NB4 (cell line): ENCODE data around the gene ZNF747.

Source experiments
- CTCF ChIP-seq: IDR thresholded peaks from one replicate; pipeline ENCODE4 v1.5.1; 2012; ENCODE audit warnings: low read depth, low read length
- MAX ChIP-seq: IDR thresholded peaks from 2 replicates; pipeline ENCODE4 v1.6.1; 2011; ENCODE audit warnings: low read depth, low read length
- MYC ChIP-seq: IDR thresholded peaks from 2 replicates; pipeline ENCODE4 v1.6.1; 2011; ENCODE audit warnings: low read depth, low read length
- POLR2A ChIP-seq: IDR thresholded peaks from 2 replicates; pipeline ENCODE4 v1.6.1; 2011; ENCODE audit warnings: mild to moderate bottlenecking; ENCODE audit not compliant: insufficient read length; ENCODE audit errors: extremely low read depth

- TF ChIP-seq POLR2A (no peak), CTCF (no peak), MYC (no peak), MAX (no peak)
Measured at GRCh38 chr16:30515275-30515674, 19.4 kb downstream of the ZNF747 start.
